NCI-H1930 (cell line): ENCODE measurements around the gene HIPK4.
"Not testable (repeated sequence)": the region's sequence is repeated elsewhere in the genome, so short reads cannot be mapped to it uniquely, and the experiment has no call there.

Source experiments
- DNase-seq, 2 experiments: peaks; one replicate each; lab custom pipeline; 2025; lab: John Stamatoyannopoulos, UW

HIPK4 gene

DNA sequence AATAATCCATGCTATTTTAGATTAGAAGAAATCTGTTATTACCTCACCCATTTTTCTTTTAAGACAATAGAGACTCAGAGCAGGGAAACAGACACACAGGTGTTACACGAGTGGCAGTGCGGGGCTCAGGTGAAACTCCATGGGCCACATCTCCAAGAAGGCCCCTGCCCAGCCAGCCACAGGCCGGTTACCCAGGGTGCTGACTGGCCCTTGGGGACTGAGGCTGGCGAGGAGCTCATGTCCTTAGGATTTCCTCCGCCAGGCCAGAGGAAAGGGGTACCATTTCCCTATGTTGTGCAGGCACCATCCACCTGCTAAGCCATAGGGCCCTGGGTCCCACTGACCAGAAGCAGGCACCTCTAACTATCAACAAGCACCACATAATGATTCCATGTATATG is 52.4 kb downstream of the HIPK4 start:
- no peak for DNase-seq

DNA sequence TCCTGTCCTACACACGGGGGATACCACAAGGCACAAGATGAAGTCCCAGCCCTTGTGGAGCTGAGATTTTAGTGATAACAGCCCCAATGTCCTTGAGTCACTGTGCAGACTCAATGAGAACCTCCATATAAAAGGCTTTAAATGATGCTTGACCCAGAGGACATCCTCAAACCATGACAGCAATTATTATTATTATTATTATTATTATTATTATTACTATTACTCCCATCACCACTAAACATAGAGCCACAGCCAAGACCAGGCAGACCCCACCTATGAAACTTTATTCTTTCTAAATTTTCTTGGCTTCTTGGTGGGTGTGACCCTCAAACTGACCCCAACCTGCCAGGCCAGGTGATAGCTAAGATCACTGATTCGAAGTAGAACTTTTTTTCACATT is 52.9 kb downstream of the HIPK4 start:
- no peak for DNase-seq

DNA sequence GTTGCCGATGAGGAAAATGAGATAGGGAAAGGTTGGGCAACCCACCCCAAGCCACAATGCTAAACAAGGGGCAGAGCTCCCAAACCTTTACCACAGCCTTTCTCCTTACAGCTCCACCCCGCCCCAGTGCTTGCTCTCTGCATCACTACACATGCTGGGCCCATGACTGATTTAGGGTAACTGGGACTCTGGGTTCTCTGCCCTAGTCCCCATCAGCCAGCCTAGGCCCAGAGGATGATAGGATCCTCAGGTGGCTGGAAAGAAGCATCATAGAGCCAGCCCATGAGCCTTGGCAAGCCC is 53.4 kb downstream of the HIPK4 start:
- DNase-seq = no peak

DNA sequence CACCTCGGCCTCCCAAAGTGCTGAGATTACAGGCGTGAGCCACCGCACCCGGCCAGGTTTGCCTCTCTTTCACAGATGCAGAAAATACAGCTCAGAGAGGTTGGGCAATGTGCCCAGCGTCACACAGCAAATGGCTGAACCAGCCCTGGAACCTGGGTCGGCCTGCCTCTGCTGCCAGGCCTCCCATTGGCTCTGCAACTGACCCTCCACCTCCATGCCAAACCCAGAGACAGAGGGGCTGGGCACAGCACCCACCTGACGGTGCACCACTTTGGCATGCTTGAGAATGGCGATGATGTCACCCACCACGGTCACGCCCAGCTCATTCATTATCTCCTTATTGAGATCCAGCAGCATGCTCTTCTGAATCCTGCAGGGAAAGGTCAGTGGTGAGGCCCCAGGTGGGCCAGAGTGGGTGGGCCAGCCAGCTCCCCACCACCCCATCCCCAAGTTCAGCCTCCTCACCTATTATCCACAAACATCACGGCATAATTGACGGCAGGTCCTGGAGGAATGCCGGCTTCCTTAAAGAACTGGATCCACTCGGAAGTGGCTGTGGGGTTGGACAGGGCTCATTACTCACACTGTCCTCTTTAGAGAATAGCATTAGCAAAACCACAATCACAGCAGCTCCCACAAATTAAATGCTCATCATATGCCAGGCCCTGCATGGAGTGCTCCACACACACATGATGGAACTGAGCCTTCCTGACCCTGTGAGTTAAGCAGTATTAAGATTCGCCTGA is 54.0 kb downstream of the HIPK4 start:
- DNase-seq = no peak

DNA sequence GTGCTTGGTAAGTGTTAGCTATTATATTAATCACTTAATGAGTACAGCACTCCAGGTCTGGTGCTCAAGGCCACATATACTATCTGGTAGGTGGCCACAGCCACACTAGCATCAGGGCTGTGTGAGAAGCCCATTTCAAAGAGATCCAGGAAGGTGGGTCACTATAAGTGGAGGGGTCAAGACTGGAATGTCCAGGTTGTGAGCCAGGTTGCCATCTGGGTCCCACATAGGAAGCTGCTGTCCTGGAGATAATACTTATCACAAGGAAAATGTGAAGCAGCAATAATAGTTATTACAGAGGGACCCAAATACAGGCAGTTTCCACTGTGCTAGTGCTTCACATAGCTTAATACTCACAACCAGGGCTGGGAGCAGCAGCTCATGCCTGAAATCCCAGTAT is 54.9 kb downstream of the HIPK4 start:
- DNase-seq = no peak

DNA sequence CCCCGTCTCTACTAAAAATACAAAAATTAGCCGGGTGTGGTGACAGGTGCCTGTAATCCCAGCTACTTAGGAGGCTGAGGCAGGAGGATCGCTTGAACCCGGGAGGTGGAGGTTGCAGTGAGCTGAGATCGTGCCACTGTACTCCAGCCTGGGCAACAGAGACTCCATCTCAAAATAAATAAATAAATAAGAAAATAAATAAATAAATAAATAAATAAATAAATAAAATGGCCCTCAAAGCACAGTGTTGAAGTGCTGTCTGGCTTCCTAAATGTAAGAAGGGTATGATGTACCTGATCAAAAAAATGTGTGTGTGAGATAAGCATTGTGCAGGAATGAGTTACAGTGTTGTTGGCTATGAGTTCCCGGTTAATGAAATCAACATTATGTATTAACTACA is 56.9 kb downstream of the HIPK4 start:
- DNase-seq = not testable (repeated sequence)

DNA sequence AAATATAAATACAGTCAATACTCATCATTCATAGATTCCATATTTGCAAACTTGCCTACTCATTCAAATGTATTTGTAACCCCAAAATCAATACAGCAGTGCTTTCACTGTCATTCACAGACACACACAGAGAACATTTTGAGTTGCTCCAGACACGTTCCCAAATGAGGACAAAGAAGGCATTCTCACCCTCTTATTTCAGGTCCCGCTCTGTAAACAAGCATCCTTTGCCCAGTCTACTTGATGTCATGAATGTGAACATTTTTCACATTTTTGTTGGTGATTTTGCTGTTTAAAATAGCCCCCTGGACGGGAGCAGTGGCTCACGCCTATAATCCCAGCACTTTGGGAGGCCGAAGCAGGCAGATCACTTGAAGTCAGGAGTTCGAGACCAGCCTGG is 57.3 kb downstream of the HIPK4 start:
- DNase-seq = no peak

DNA sequence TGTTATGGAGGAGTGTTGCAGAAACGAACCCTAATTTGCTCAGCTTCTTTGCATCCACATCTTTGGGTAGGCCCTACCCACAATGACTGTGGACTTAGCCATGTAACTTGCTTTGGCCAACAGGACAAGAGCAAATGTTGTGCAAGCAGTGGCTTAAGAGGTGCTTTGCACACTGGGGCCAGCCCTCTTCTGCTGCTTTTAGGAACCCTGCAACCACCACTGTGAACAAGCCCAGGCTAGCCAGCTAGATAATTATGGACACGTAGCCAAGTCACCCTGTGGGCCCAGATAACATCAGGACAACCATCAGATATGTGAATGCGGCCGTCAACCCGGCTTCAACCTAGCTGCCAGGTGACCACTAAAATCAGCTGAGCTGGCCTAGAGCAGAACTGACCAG is 58.9 kb downstream of the HIPK4 start:
- DNase-seq = no peak
